ENCODE data around the gene CORO1C.

Gene CORO1C

GRCh38 chr12:108768591-108769500 lies 37.5 kb upstream of the CORO1C start:
- Histone ChIP-seq H3K36me3 (no peaks in the 10 kb centered on the region), H3K27me3 (peaks cover 20% of the 10 kb centered on the region), H3K4me1 (ENCODE audit: control insufficient read depth in 1 of 2, insufficient read depth in 1 of 2, low read depth in 1 of 2, low read length in 1 of 2) (peaks cover 7 to 11% of the 10 kb centered on the region in 2 experiments), H3K9me3 (no peaks in the 10 kb centered on the region), H3K4me3 (ENCODE audit: low read depth in 1 of 2, low read length in 1 of 2) (peak overlapping the region; percentile 52 to 58), H3K27ac (no peak overlapping the region)
- TF ChIP-seq CTCF (IDR thresholded peaks at IDR 0.05), result no peak

- Histone ChIP-seq H3K4me1 (ENCODE audit: control insufficient read depth in 1 of 2, insufficient read depth in 1 of 2, low read depth in 1 of 2, low read length in 1 of 2) (peaks cover 7 to 11% of the 10 kb centered on the region in 2 experiments), H3K4me3 (ENCODE audit: low read depth in 1 of 2, low read length in 1 of 2) (no peak overlapping the region), H3K36me3 (no peaks in the 10 kb centered on the region), H3K27me3 (peaks cover 20% of the 10 kb centered on the region), H3K9me3 (no peaks in the 10 kb centered on the region), H3K27ac (no peak overlapping the region)
- TF ChIP-seq CTCF (IDR thresholded peaks at IDR 0.05), result no peak
Measured at GRCh38 chr12:108766294-108766693, 35.0 kb upstream of the CORO1C start.

- Histone ChIP-seq H3K27ac (no peak overlapping the region), H3K4me1 (ENCODE audit: control insufficient read depth in 1 of 2, insufficient read depth in 1 of 2, low read depth in 1 of 2, low read length in 1 of 2) (peaks cover 7 to 11% of the 10 kb centered on the region in 2 experiments), H3K27me3 (peaks cover 20% of the 10 kb centered on the region), H3K36me3 (no peaks in the 10 kb centered on the region), H3K4me3 (ENCODE audit: low read depth in 1 of 2, low read length in 1 of 2) (no peak overlapping the region), H3K9me3 (no peaks in the 10 kb centered on the region)
- no peak for TF ChIP-seq CTCF (IDR thresholded peaks at IDR 0.05)
Measured at GRCh38 chr12:108765289-108765764, 34.0 kb upstream of the CORO1C start.

GRCh38 chr12:108764540-108765288 lies 33.4 kb upstream of the CORO1C start:
- Histone ChIP-seq H3K4me3 (ENCODE audit: low read depth in 1 of 2, low read length in 1 of 2) (no peak overlapping the region), H3K4me1 (ENCODE audit: control insufficient read depth in 1 of 2, insufficient read depth in 1 of 2, low read depth in 1 of 2, low read length in 1 of 2) (peaks cover 7 to 11% of the 10 kb centered on the region in 2 experiments), H3K27ac (no peak overlapping the region), H3K36me3 (no peaks in the 10 kb centered on the region), H3K27me3 (peaks cover 19% of the 10 kb centered on the region), H3K9me3 (no peaks in the 10 kb centered on the region)
- TF ChIP-seq CTCF (IDR thresholded peaks at IDR 0.05), result no peak

GRCh38 chr12:108761226-108761625 lies 29.9 kb upstream of the CORO1C start:
- no peaks in the 10 kb centered on the region for H3K36me3 ChIP-seq
- no peak for TF ChIP-seq CTCF (IDR thresholded peaks at IDR 0.05)
- H3K9me3 ChIP-seq, result no peaks in the 10 kb centered on the region
- no peaks in the 10 kb centered on the region for H3K4me1 ChIP-seq (ENCODE audit: control insufficient read depth in 1 of 2, insufficient read depth in 1 of 2, low read depth in 1 of 2, low read length in 1 of 2)
- H3K27ac ChIP-seq, result no peak overlapping the region
- H3K4me3 ChIP-seq (ENCODE audit: low read depth in 1 of 2, low read length in 1 of 2), result no peak overlapping the region
- H3K27me3 ChIP-seq, result no peaks in the 10 kb centered on the region

Measured in neutrophil (primary cell).